GM19324 (cell line): ENCODE results near the gene IL22RA2.
A peak's percentile ranks its signal among the peaks of the same experiment; 100 is the strongest.

Experiments used
- ATAC-seq: cut with Tn5 transposase; IDR thresholded peaks from one replicate; pipeline ENCODE4 v1.9.1; 2021; ENCODE audit warnings: mild to moderate bottlenecking, moderate library complexity; ENCODE audit not compliant: unreplicated experiment, low FRiP score

The IL22RA2 gene

DNA sequence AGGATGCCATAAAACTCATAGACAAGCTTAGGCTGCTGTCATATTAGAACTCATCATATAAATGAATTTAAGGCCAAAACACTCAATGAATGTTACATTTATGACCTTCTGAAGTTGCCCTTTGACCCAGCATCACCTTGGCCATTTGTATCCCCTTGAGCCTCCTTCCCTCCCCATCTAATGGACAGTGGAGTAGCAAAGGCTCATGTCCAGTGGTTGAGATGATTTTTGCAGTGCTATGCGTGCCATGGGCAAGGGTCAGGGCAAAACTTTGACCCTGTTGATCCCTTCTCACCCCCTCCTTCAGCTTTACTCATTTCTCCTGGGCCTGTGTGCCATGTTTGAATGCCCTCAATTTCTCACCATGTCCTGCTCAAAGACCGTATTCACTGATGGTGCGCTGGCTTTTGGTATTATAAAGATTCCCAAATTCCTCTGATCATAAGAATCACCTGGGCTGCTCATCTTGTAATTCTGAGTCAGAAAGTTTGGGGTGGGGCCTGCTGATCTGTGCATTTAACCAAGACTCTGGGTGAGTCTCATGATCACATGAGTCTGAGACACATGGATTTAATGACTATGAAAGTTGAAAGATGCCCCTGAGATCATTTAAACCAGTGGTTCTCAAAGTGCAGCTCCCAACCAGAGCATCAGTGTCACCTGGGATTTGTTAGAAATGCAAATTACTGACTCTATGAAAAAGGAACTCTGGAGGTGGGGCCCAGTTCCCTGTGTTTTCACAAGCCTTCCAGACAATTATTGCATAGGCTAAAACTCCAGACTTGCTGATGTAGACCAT is 71.2 kb downstream of the IL22RA2 start:
- no peak for ATAC-seq

GRCh38 chr6:137099689-137100403 is 73.6 kb downstream of the IL22RA2 start:
- no peak for ATAC-seq

- ATAC-seq: no peak
Measured at GRCh38 chr6:137097526-137097925, 75.9 kb downstream of the IL22RA2 start.

GRCh38 chr6:137097057-137097456 is 76.4 kb downstream of the IL22RA2 start:
- no peak for ATAC-seq

- ATAC-seq: peak; percentile 70
Measured at GRCh38 chr6:137095651-137096238, 77.7 kb downstream of the IL22RA2 start.

DNA sequence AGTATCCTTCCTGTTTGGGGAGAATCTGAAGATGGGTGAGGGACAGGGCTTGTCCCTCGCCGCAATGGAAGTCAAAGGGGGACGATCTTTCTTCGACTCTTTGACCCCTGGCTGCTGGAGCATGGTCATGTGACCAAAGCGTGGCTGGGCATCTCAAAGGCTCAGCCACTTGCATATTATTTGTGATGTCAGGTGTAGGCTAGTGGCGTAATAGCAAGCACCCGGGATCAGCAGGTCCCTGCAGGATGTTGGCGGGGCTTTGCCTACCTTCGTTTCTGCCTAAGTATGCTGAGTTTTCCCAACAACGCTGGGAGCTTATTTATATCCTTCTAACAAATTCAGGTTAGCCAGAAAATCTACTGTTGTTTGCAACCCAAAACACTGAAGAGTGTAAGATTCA is 78.4 kb downstream of the IL22RA2 start:
- no peak for ATAC-seq

DNA sequence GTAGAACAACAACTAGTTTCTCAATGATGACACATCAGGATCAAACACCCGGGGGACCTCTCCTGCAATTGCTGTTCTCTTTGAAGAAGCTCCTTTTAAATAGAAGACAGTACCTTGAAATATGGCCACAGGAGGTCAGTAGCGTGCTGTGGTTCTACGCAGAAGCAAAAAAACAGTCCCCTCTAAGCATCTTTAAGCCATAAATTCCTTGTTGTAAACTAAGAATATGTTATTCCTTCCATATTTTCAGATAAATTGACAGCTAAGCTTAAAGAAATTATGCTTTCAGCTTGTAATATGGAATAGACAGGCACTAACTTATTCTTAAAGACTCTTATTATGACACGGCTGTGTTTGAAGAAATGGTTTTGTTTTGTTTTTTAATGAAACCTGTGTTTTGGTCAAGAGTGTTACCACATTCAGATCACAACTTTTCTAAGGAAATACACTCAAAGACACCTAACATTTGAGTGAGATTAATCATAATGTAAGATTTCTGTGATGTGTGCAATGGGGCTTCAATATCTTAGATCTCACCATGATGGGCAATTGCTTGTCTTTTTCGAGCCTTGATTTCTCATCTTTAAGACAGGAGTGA is 78.9 kb downstream of the IL22RA2 start:
- no peak for ATAC-seq
